Hepatocyte (in vitro differentiated cells): ENCODE data around the gene USP49. TPM values are rescaled to one million over a fixed set of nuclear protein-coding genes. Genes with fewer than 3 reads are reported as not detected.
"Not testable (repeated sequence)": the region's sequence is repeated elsewhere in the genome, so short reads cannot be mapped to it uniquely, and the experiment has no call there.

Experiments
- DNase-seq: peaks from one replicate; pipeline ENCODE4 v3.0.0-alpha.2; 2016; ENCODE audit warnings: low spot score
- H2AFZ ChIP-seq: fragments of 200-600 bp; sonication (generic); 2 replicates; pipeline ENCODE4 v1.6.0; 2016; ENCODE audit warnings: antibody characterized with exemption, mild to moderate bottlenecking
- H3K27ac ChIP-seq: fragments of 200-600 bp; sonication (generic); 2 replicates; pipeline ENCODE4 v1.5.1; 2016; ENCODE audit warnings: mild to moderate bottlenecking
- H3K27me3 ChIP-seq: fragments of 200-600 bp; sonication (generic); 2 replicates; pipeline ENCODE4 v1.6.1; 2016
- H3K36me3 ChIP-seq: fragments of 200-600 bp; sonication (generic); replicated peaks from 2 replicates; pipeline ENCODE4 v1.5.1; 2016; ENCODE audit warnings: low read depth; ENCODE audit not compliant: insufficient read depth
- H3K4me1 ChIP-seq: fragments of 200-600 bp; sonication (generic); 2 replicates; pipeline ENCODE4 v1.5.1; 2016; ENCODE audit warnings: mild to moderate bottlenecking, moderate library complexity; ENCODE audit not compliant: insufficient read depth
- H3K4me2 ChIP-seq: fragments of 200-600 bp; sonication (generic); 2 replicates; pipeline ENCODE4 v1.6.0; 2016
- H3K4me3 ChIP-seq: fragments of 200-600 bp; sonication (generic); 2 replicates; pipeline ENCODE4 v1.5.1; 2016; ENCODE audit warnings: mild to moderate bottlenecking
- H3K79me2 ChIP-seq: fragments of 200-600 bp; sonication (generic); 2 replicates; pipeline ENCODE4 v1.6.0; 2017; ENCODE audit warnings: mild to moderate bottlenecking
- H3K9me2 ChIP-seq: fragments of 200-600 bp; sonication (generic); replicated peaks from 2 replicates; pipeline ENCODE4 v1.6.0; 2017; ENCODE audit warnings: mild to moderate bottlenecking; ENCODE audit not compliant: insufficient read depth
- H3K9me3 ChIP-seq: fragments of 200-600 bp; sonication (generic); 2 replicates; pipeline ENCODE4 v1.5.1; 2016; ENCODE audit warnings: low read depth, mild to moderate bottlenecking
- H4K20me1 ChIP-seq: fragments of 200-600 bp; sonication (generic); 2 replicates; pipeline ENCODE4 v1.6.0; 2016; ENCODE audit warnings: mild to moderate bottlenecking; ENCODE audit not compliant: insufficient read depth, poor library complexity, severe bottlenecking
- EZH2 ChIP-seq: fragments of 200-600 bp; sonication (generic); IDR thresholded peaks from 2 replicates; pipeline ENCODE4 v1.6.1; 2016; ENCODE audit warnings: antibody characterized with exemption, mild to moderate bottlenecking, borderline replicate concordance
- EZH2phosphoT487 ChIP-seq: fragments of 200-600 bp; sonication (generic); IDR thresholded peaks from one replicate; pipeline ENCODE4 v1.6.1; 2018; ENCODE audit warnings: antibody characterized with exemption, mild to moderate bottlenecking, low read depth, moderate library complexity; ENCODE audit not compliant: unreplicated experiment, severe bottlenecking
- WGBS: methylation state at CpG from one replicate; pipeline ENCODE4 v1.1.6; 2016; ENCODE audit warnings: low lambda C conversion rate; ENCODE audit errors: missing lambda C conversion rate; 5-methylcytosine and 5-hydroxymethylcytosine counted together
- polyA plus RNA-seq: library from polyadenylated mRNA; unstranded; fragments of >200 nt; fragmentation: Nextera tagmentation; extraction: Ambion mirVana; gene quantifications from 2 replicates; pipeline ENCODE4 v1.2.1, GENCODE V29; 2016
- total RNA-seq: library from RNA; depleted of rRNA; stranded (reverse); fragments of >200 nt; gene quantifications from 2 replicates; pipeline ENCODE4 v1.2.3, GENCODE V29; 2014
- TF ChIP-seq, protein P1 (sequence below): fragments of 200-600 bp; sonication (generic); IDR thresholded peaks from 2 replicates; pipeline ENCODE4 v1.5.1; 2016; ENCODE audit warnings: antibody characterized with exemption, mild to moderate bottlenecking; ENCODE audit not compliant: poor library complexity

Gene USP49
- total and polyA plus RNA-seq, 2 experiments from 2014 or later = 1.0 to 2.4 TPM

- TF ChIP-seq, protein P1, sequence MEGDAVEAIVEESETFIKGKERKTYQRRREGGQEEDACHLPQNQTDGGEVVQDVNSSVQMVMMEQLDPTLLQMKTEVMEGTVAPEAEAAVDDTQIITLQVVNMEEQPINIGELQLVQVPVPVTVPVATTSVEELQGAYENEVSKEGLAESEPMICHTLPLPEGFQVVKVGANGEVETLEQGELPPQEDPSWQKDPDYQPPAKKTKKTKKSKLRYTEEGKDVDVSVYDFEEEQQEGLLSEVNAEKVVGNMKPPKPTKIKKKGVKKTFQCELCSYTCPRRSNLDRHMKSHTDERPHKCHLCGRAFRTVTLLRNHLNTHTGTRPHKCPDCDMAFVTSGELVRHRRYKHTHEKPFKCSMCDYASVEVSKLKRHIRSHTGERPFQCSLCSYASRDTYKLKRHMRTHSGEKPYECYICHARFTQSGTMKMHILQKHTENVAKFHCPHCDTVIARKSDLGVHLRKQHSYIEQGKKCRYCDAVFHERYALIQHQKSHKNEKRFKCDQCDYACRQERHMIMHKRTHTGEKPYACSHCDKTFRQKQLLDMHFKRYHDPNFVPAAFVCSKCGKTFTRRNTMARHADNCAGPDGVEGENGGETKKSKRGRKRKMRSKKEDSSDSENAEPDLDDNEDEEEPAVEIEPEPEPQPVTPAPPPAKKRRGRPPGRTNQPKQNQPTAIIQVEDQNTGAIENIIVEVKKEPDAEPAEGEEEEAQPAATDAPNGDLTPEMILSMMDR = no peak
- TF ChIP-seq EZH2phosphoT487 = no peak
- no peak for TF ChIP-seq EZH2
- no peak overlapping the region for H3K4me3 ChIP-seq
- H3K4me2 ChIP-seq = peak overlapping the region; percentile 50
- H3K36me3 ChIP-seq = no peaks in the 10 kb centered on the region
- peak overlapping the region; percentile 91 for H3K27ac ChIP-seq
- whole genome bisulfite sequencing = 64% methylated on average over 10 of the region's 10 CpGs
- H2AFZ ChIP-seq = no peak overlapping the region
- DNase-seq = peak; percentile 78
- H3K9me3 ChIP-seq = no peaks in the 10 kb centered on the region
- no peaks in the 10 kb centered on the region for H3K27me3 ChIP-seq
- no peaks in the 10 kb centered on the region for H3K9me2 ChIP-seq
- peaks cover 27% of the 10 kb centered on the region for H3K4me1 ChIP-seq
- H3K79me2 ChIP-seq = no peaks in the 10 kb centered on the region
- H4K20me1 ChIP-seq = no peaks in the 10 kb centered on the region
Measured at GRCh38 chr6:41768545-41769308, 126.4 kb downstream of the USP49 start.

DNA sequence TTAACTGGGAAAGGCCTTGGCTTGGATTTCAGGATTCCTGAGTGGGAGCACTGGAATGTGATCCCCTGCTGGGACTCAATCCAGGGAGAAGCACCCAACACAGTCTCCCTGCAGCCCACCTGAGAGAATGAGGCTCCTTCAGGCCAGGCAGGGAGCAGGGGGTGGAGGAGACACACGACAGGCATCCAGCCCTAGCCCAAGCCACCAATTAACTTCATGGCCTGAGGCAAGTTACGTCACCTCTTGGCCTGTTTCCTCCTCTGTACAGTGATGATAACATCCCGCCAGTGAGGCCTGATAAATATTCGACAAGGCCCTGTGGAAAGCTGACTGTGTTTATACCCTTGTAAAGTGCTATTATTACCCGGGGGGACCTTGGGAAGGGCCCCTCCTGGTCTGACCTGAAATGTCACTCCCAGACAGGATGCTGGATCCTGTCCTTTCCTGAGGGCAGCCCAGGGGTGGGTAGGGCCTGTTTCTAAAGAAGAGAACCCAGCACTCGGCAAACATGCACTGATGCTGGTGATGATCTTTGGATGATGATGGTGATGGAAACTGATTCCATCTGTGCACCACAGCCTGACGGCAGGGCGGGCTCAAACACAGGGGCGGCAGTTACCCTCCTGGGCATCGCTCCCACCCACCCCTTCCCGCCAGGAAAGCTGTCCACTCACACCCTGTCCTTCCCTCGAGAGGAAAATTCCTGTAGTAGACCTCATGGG is 127.9 kb downstream of the USP49 start:
- TF ChIP-seq EZH2 (no peak), EZH2phosphoT487 (no peak)
- TF ChIP-seq, protein P1 = no peak
- DNase-seq = peak; percentile 72
- Histone ChIP-seq H4K20me1 (no peaks in the 10 kb centered on the region), H3K27me3 (no peaks in the 10 kb centered on the region), H3K79me2 (no peaks in the 10 kb centered on the region), H3K9me3 (no peaks in the 10 kb centered on the region), H3K4me2 (no peak overlapping the region), H3K36me3 (no peaks in the 10 kb centered on the region), H2AFZ (no peak overlapping the region), H3K9me2 (no peaks in the 10 kb centered on the region), H3K4me3 (no peak overlapping the region), H3K4me1 (peaks cover 27% of the 10 kb centered on the region), H3K27ac (peak overlapping the region; percentile 91)
- 41% methylated on average over 12 of the region's 12 CpGs for WGBS

GRCh38 chr6:41766043-41766664 is 129.0 kb downstream of the USP49 start:
- not testable (repeated sequence) for H3K27me3 ChIP-seq, H3K36me3 ChIP-seq, H4K20me1 ChIP-seq, H3K79me2 ChIP-seq, H3K27ac ChIP-seq, H3K4me3 ChIP-seq, H3K9me2 ChIP-seq, H3K9me3 ChIP-seq, H3K4me2 ChIP-seq, DNase-seq, H2AFZ ChIP-seq
- H3K4me1 ChIP-seq = peaks cover 27% of the 10 kb centered on the region
- 93% methylated on average over 4 of the region's 4 CpGs for WGBS

DNA sequence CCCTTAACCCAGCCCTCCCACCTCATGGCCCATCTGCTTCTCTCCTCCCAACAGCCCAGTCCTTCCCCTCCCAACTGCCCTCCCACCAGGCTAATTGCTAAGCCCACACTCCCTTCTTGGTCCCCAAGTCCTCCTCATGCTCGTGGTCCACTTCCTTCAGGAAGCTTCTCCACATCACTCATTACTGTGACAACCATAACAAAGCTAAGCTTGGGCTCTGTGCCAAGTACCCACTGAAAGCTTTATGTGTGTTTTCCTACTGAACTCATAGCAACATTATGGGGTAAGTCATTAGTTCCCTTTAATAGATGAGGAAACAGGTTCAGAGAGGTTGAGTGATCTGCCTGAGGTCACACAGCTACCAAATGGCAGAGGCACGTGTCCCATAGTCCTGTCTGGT is 131.7 kb downstream of the USP49 start:
- peaks cover 19% of the 10 kb centered on the region for H3K4me1 ChIP-seq
- H4K20me1 ChIP-seq = no peaks in the 10 kb centered on the region
- H3K27ac ChIP-seq = no peak overlapping the region
- H2AFZ ChIP-seq = no peak overlapping the region
- H3K4me3 ChIP-seq = no peak overlapping the region
- WGBS = 63% methylated on average over 2 of the region's 2 CpGs
- H3K27me3 ChIP-seq = no peaks in the 10 kb centered on the region
- H3K9me2 ChIP-seq = no peaks in the 10 kb centered on the region
- no peaks in the 10 kb centered on the region for H3K9me3 ChIP-seq
- H3K79me2 ChIP-seq = no peaks in the 10 kb centered on the region
- DNase-seq = no peak
- no peak overlapping the region for H3K4me2 ChIP-seq
- no peak for TF ChIP-seq EZH2phosphoT487
- TF ChIP-seq, protein P1 = no peak
- TF ChIP-seq EZH2 = no peak
- no peaks in the 10 kb centered on the region for H3K36me3 ChIP-seq
